H9 (cell line): ENCODE measurements around the gene ABCC2. TPM values are rescaled to one million over a fixed set of nuclear protein-coding genes. Genes with fewer than 3 reads are reported as not detected.

ENCODE experiments used
- DNase-seq: peaks from one replicate; pipeline ENCODE4 v3.0.0-alpha.2; 2017
- H2AFZ ChIP-seq: one replicate; pipeline ENCODE4 v1.6.1; 2013; ENCODE audit warnings: mild to moderate bottlenecking, low read length, control low read depth, moderate library complexity
- H2AK5ac ChIP-seq: 2 replicates; pipeline ENCODE4 v1.6.1; 2013; ENCODE audit warnings: low read length, control low read depth, mixed read lengths; ENCODE audit not compliant: insufficient read length
- H2BK120ac ChIP-seq: one replicate; pipeline ENCODE4 v1.6.1; 2013; ENCODE audit warnings: low read depth, mild to moderate bottlenecking, low read length, control low read depth, inconsistent platforms; ENCODE audit not compliant: poor library complexity, severe bottlenecking
- H2BK12ac ChIP-seq: 2 replicates; pipeline ENCODE4 v1.6.1; 2013; ENCODE audit warnings: low read length, control low read depth, mixed read lengths, low read depth; ENCODE audit not compliant: insufficient read length
- H2BK15ac ChIP-seq: 2 replicates; pipeline ENCODE4 v1.6.1; 2013; ENCODE audit warnings: low read depth, low read length, control low read depth
- H2BK20ac ChIP-seq: one replicate; pipeline ENCODE4 v1.6.1; 2013; ENCODE audit warnings: low read depth, mild to moderate bottlenecking, low read length, control low read depth, inconsistent platforms; ENCODE audit not compliant: poor library complexity, severe bottlenecking
- H2BK5ac ChIP-seq: 2 replicates; pipeline ENCODE4 v1.6.1; 2013; ENCODE audit warnings: low read length, control low read depth, mixed read lengths; ENCODE audit not compliant: insufficient read length
- H3K14ac ChIP-seq: 2 replicates; pipeline ENCODE4 v1.6.1; 2013; ENCODE audit warnings: low read length, control low read depth; ENCODE audit not compliant: insufficient read depth
- H3K18ac ChIP-seq: 2 replicates; pipeline ENCODE4 v1.6.1; 2013; ENCODE audit warnings: low read depth, mild to moderate bottlenecking, mixed read lengths, low read length, control low read depth; ENCODE audit not compliant: insufficient read length
- H3K23ac ChIP-seq: 2 replicates; pipeline ENCODE4 v1.6.1; 2013; ENCODE audit warnings: low read length, control low read depth, mixed read lengths, low read depth; ENCODE audit not compliant: insufficient read length
- H3K23me2 ChIP-seq: 2 replicates; pipeline ENCODE4 v1.6.1; 2013; ENCODE audit warnings: low read depth, mild to moderate bottlenecking, mixed read lengths, low read length, control low read depth; ENCODE audit not compliant: insufficient read length, poor library complexity, severe bottlenecking
- H3K27ac ChIP-seq: 2 replicates; pipeline ENCODE4 v1.5.1; 2013; ENCODE audit warnings: low read length, control low read depth, mixed read lengths, low read depth; ENCODE audit not compliant: insufficient read length
- H3K27me3 ChIP-seq: 2 replicates; pipeline ENCODE4 v1.6.1; 2013; ENCODE audit warnings: low read length, control low read depth, inconsistent platforms; ENCODE audit not compliant: insufficient read depth
- H3K4ac ChIP-seq: 2 replicates; pipeline ENCODE4 v1.6.1; 2013; ENCODE audit warnings: low read depth, mild to moderate bottlenecking, control low read depth, inconsistent platforms, low read length, moderate library complexity
- H3K4me1 ChIP-seq: 2 replicates; pipeline ENCODE4 v1.6.1; 2013; ENCODE audit warnings: low read length, control low read depth, inconsistent platforms; ENCODE audit not compliant: insufficient read depth
- H3K4me2 ChIP-seq: 2 replicates; pipeline ENCODE4 v1.6.1; 2013; ENCODE audit warnings: low read length, control low read depth, mixed read lengths; ENCODE audit not compliant: insufficient read length, insufficient read depth
- H3K56ac ChIP-seq: 2 replicates; pipeline ENCODE4 v1.6.1; 2013; ENCODE audit warnings: low read depth, mild to moderate bottlenecking, mixed read lengths, low read length, control low read depth; ENCODE audit not compliant: insufficient read length
- H3K79me1 ChIP-seq: 2 replicates; pipeline ENCODE4 v1.6.1; 2013; ENCODE audit warnings: low read depth, mild to moderate bottlenecking, moderate library complexity, low read length, control low read depth, inconsistent platforms; ENCODE audit not compliant: insufficient read depth, poor library complexity, severe bottlenecking
- H3K79me2 ChIP-seq: 2 replicates; pipeline ENCODE4 v1.6.1; 2013; ENCODE audit warnings: low read length, control low read depth, inconsistent platforms; ENCODE audit not compliant: insufficient read depth
- H3K9ac ChIP-seq: 2 replicates; pipeline ENCODE4 v1.6.1; 2013; ENCODE audit warnings: low read length, control low read depth, mixed read lengths; ENCODE audit not compliant: insufficient read length; ENCODE audit errors: extremely low read depth
- H3K9me3 ChIP-seq: one replicate; pipeline ENCODE4 v1.6.1; 2013; ENCODE audit warnings: low read depth, low read length, inconsistent platforms; ENCODE audit not compliant: control insufficient read depth
- H3T11ph ChIP-seq: one replicate; pipeline ENCODE4 v1.6.1; 2013; ENCODE audit warnings: mild to moderate bottlenecking, low read length, control low read depth, inconsistent platforms
- H4K20me1 ChIP-seq: one replicate; pipeline ENCODE4 v1.6.1; 2013; ENCODE audit not compliant: control insufficient read depth, insufficient read length, insufficient read depth
- H4K5ac ChIP-seq: 2 replicates; pipeline ENCODE4 v1.6.1; 2013; ENCODE audit warnings: low read depth, mild to moderate bottlenecking, mixed read lengths, low read length, control low read depth; ENCODE audit not compliant: insufficient read length
- H4K8ac ChIP-seq: replicated peaks from 2 replicates; pipeline ENCODE4 v1.6.1; 2013; ENCODE audit warnings: low read length, control low read depth, mixed read lengths, low read depth; ENCODE audit not compliant: insufficient read length
- H4K91ac ChIP-seq: 2 replicates; pipeline ENCODE4 v1.6.1; 2013; ENCODE audit warnings: low read depth, mild to moderate bottlenecking, moderate library complexity, mixed read lengths, low read length, control low read depth; ENCODE audit not compliant: insufficient read length
- H3K27ac Mint-ChIP-seq, 3 experiments: 2 replicates in 2 of 3; 3 replicates in 1 of 3; pipeline ENCODE4 v1.8.0; 2020 to 2021; ENCODE audit warnings: mixed read lengths in 3 of 3, mild to moderate bottlenecking in 1 of 3, moderate library complexity in 1 of 3
- H3K27me3 Mint-ChIP-seq: 2 replicates; pipeline ENCODE4 v1.8.0; 2021; ENCODE audit warnings: low read depth, mild to moderate bottlenecking, moderate library complexity, mixed read lengths
- H3K36me3 Mint-ChIP-seq, 3 experiments: 2 replicates in 2 of 3; 3 replicates in 1 of 3; pipeline ENCODE4 v1.8.0; 2020 to 2021; ENCODE audit warnings: low read depth in 3 of 3, mixed read lengths in 3 of 3; ENCODE audit not compliant: insufficient read depth in 1 of 3
- H3K4me1 Mint-ChIP-seq, 2 experiments: 2 replicates each; pipeline ENCODE4 v1.8.0; 2020; ENCODE audit warnings: mixed read lengths in 2 of 2
- H3K4me3 Mint-ChIP-seq, 2 experiments: 2 replicates in 1 of 2; 3 replicates in 1 of 2; pipeline ENCODE4 v1.8.0; 2020 to 2021; ENCODE audit warnings: mild to moderate bottlenecking in 2 of 2, mixed read lengths in 2 of 2, moderate library complexity in 1 of 2
- H3K9me3 Mint-ChIP-seq, 2 experiments: 2 replicates in 1 of 2; 3 replicates in 1 of 2; pipeline ENCODE4 v1.8.0; 2020; ENCODE audit warnings: mild to moderate bottlenecking in 2 of 2, mixed read lengths in 2 of 2, moderate library complexity in 1 of 2
- WGBS: extraction: QIAGEN DNeasy Blood & Tissue Kit; methylation state at CpG from one replicate; pipeline ENCODE4 v1.1.7; 2013; ENCODE audit warnings: missing lambda C conversion rate, low lambda C conversion rate, mixed read lengths; ENCODE audit not compliant: insufficient read length; ENCODE audit errors: extremely low coverage; 5-methylcytosine and 5-hydroxymethylcytosine counted together
- total RNA-seq: library from RNA; stranded (reverse); gene quantifications from 2 replicates; pipeline ENCODE4 v1.2.1, GENCODE V29; 2021
- TF ChIP-seq, protein P1 (sequence below): fragments of 200-600 bp; sonication (generic); conservative IDR thresholded peaks from 3 replicates; pipeline ENCODE4 v1.8.0; 2021; ENCODE audit warnings: antibody characterized with exemption, mild to moderate bottlenecking

Gene ABCC2
- total RNA-seq, 1 experiment from 2014 or later = 0.68 TPM

- Histone ChIP-seq H3K27me3 (no peaks in the 10 kb centered on the region), H3K23me2 (no peaks in the 10 kb centered on the region), H2AK5ac (no peak overlapping the region), H4K8ac (no peak overlapping the region), H2BK120ac (no peak overlapping the region), H3K27ac (no peak overlapping the region), H2BK12ac (no peak overlapping the region), H3K23ac (no peak overlapping the region), H3K56ac (no peak overlapping the region), H3K9ac (no peak overlapping the region), H3K79me1 (no peaks in the 10 kb centered on the region), H4K91ac (no peak overlapping the region), H2BK5ac (no peak overlapping the region), H3K9me3 (no peaks in the 10 kb centered on the region), H3K4me1 (no peaks in the 10 kb centered on the region), H4K5ac (no peak overlapping the region), H3K79me2 (no peaks in the 10 kb centered on the region), H3K18ac (no peak overlapping the region), H2AFZ (no peak overlapping the region), H3K4me2 (no peak overlapping the region), H3K14ac (no peak overlapping the region), H3T11ph (no peak overlapping the region), H4K20me1 (no peaks in the 10 kb centered on the region), H2BK20ac (no peak overlapping the region), H2BK15ac (no peak overlapping the region), H3K4ac (no peak overlapping the region)
- H3K27me3 Mint-ChIP-seq = no peaks in the 10 kb centered on the region
- H3K27ac Mint-ChIP-seq = no peak overlapping the region
- no peaks in the 10 kb centered on the region for H3K4me1 Mint-ChIP-seq
- H3K4me3 Mint-ChIP-seq = no peak overlapping the region
- TF ChIP-seq, protein P1, sequence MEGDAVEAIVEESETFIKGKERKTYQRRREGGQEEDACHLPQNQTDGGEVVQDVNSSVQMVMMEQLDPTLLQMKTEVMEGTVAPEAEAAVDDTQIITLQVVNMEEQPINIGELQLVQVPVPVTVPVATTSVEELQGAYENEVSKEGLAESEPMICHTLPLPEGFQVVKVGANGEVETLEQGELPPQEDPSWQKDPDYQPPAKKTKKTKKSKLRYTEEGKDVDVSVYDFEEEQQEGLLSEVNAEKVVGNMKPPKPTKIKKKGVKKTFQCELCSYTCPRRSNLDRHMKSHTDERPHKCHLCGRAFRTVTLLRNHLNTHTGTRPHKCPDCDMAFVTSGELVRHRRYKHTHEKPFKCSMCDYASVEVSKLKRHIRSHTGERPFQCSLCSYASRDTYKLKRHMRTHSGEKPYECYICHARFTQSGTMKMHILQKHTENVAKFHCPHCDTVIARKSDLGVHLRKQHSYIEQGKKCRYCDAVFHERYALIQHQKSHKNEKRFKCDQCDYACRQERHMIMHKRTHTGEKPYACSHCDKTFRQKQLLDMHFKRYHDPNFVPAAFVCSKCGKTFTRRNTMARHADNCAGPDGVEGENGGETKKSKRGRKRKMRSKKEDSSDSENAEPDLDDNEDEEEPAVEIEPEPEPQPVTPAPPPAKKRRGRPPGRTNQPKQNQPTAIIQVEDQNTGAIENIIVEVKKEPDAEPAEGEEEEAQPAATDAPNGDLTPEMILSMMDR = no peak
- no CpG with 5 or more reads among the region's 2 CpGs for WGBS
- peaks cover 3 to 7% of the 10 kb centered on the region in 2 experiments; a peak in 2 of 5 replicates for H3K9me3 Mint-ChIP-seq
- peaks cover 56 to 85% (median 79%) of the 10 kb centered on the region in 3 experiments for H3K36me3 Mint-ChIP-seq
- DNase-seq = no peak
These were observed 42.2 kb upstream of the ABCC2 start for GRCh38 chr10:99740260-99740659.
